GM10248 (cell line): ENCODE results near the gene UGT1A6.

ENCODE experiments used
- CTCF ChIA-PET: fragments of 300-600 bp; sonication (Branson Sonifier 250); formaldehyde crosslinking; extraction: SDS; loops from one replicate; lab custom pipeline; 2021; ENCODE audit warnings: antibody characterized with exemption; lab: Yijun Ruan, JAX
- POLR2A ChIA-PET: fragments of 350-650 bp; sonication (Branson Sonifier 250); formaldehyde crosslinking; extraction: SDS; loops from one replicate; lab custom pipeline; 2020; ENCODE audit warnings: antibody characterized with exemption; lab: Yijun Ruan, JAX
- DNase-seq: peaks from one replicate; pipeline ENCODE4 v3.0.0; 2012; ENCODE audit errors: extremely low spot score
- TF ChIP-seq, protein P1 (sequence below): IDR thresholded peaks from 2 replicates; pipeline ENCODE4 v1.5.1; 2012; ENCODE audit warnings: mild to moderate bottlenecking, low read depth; ENCODE audit errors: extremely low read depth, missing control alignments, control extremely low read depth

Gene UGT1A6

GRCh38 chr2:233673896-233674295 lies 18.8 kb upstream of the UGT1A6 start:
- CTCF ChIA-PET, result no interaction called here
- no peak for DNase-seq
- POLR2A ChIA-PET, result no interaction called here
- TF ChIP-seq, protein P1, sequence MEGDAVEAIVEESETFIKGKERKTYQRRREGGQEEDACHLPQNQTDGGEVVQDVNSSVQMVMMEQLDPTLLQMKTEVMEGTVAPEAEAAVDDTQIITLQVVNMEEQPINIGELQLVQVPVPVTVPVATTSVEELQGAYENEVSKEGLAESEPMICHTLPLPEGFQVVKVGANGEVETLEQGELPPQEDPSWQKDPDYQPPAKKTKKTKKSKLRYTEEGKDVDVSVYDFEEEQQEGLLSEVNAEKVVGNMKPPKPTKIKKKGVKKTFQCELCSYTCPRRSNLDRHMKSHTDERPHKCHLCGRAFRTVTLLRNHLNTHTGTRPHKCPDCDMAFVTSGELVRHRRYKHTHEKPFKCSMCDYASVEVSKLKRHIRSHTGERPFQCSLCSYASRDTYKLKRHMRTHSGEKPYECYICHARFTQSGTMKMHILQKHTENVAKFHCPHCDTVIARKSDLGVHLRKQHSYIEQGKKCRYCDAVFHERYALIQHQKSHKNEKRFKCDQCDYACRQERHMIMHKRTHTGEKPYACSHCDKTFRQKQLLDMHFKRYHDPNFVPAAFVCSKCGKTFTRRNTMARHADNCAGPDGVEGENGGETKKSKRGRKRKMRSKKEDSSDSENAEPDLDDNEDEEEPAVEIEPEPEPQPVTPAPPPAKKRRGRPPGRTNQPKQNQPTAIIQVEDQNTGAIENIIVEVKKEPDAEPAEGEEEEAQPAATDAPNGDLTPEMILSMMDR, result no peak

DNA sequence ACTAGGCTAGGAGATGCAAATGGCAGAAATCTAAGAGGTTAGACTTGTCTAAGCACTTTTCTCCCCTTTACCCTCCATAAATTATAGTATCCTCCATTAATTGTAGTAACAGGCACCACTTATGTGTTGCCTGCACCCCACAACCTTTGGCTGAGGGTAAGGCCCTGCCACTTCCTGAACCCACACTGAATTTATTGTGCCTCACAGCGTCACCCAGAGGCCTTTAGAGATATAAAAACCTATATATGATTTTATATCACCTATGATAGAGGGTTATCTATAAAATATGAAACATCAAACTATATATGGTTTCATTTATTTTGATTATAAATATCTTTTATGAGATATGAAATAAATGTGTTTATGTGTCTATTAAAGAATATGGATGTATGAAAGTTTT lies 18.4 kb upstream of the UGT1A6 start:
- no peak for DNase-seq
- POLR2A ChIA-PET, result no interaction called here
- TF ChIP-seq, protein P1, result no peak
- CTCF ChIA-PET, result no interaction called here

DNA sequence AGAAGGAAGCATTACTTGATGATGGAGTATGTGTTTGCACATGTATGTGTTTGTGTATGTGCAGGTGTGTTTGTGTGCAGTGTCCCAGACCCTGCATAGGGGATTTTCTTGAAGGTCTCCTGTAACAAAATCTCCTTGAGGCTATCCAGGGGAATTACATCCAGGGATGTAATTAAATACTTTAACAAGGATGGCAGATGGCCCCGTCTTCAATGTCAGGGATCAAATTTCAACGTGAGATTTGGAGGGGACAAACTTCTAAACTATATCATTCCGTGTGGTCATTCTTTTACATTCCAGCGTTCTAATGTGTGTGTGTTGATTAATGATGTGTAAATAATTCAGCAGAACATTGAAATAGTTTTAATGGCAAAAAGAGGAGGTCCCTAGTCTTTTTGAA lies 17.7 kb upstream of the UGT1A6 start:
- no peak for DNase-seq
- TF ChIP-seq, protein P1, result no peak
- ChIA-PET POLR2A (no interaction called here), CTCF (no interaction called here)

- CTCF ChIA-PET, result no interaction called here
- DNase-seq, result no peak
- TF ChIP-seq, protein P1, result no peak
Observed at GRCh38 chr2:233676046-233676445, 16.6 kb upstream of the UGT1A6 start.

GRCh38 chr2:233679196-233679595 lies 13.5 kb upstream of the UGT1A6 start:
- ChIA-PET POLR2A (no interaction called here), CTCF (no interaction called here)
- DNase-seq, result no peak
- TF ChIP-seq, protein P1, result no peak

More at GRCh38 chr2:233676046-233676445, 16.6 kb upstream of the UGT1A6 start:
- POLR2A ChIA-PET, result no interaction called here

DNA sequence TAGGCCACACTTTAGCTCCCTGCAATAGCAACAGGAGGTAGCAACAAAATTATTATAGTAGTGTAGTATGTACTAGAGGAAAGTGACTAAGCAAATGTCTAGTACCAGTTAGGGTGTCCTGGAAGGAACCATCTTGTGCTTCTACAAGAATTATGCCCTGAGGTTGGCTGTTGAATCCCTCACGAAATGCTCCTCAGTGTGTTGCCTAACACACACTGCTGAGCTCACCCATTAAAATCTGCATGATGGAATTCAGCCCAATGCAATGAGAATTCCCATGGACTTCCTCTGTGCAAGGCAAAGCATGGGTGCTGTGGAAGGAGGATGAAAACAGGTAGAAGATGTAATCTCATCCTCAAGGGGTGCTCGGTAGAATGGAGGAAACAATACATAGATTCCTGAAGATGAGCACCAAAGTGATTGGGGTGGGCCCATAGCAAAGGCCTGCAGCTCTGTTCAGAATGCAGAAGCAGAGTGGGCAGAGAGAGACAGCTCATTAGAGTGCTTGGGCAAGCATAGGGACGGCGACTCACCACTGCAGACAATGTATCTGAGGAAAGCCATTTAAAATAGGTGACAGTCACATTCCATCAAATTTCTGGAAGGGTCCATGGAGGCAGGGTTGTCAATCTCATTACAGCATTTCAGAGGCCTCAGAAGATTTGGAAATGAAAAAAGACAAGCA lies 12.2 kb upstream of the UGT1A6 start:
- POLR2A ChIA-PET, result no interaction called here
- TF ChIP-seq, protein P1, result no peak
- CTCF ChIA-PET, result interaction anchor here (1.0 kb wide), 1 partner anchor 9 kb away, joined by 4 read pairs; the partner anchor contains the start of gene UGT1A9
- DNase-seq, result no peak
